GM12891 (cell line): ENCODE measurements around the gene STAT5B.

ENCODE experiments used
- DNase-seq: peaks from one replicate; pipeline ENCODE4 v3.0.0; 2011; ENCODE audit warnings: low spot score; ENCODE audit not compliant: insufficient read length
- FAIRE-seq: peaks from 2 replicates; lab custom pipeline; 2011; peaks lifted over from hg19 to GRCh38; lab: Jason Lieb, UNC
- PAX5 ChIP-seq: IDR thresholded peaks from 2 replicates; pipeline ENCODE4 v1.6.1; 2011; ENCODE audit warnings: low read length, moderate library complexity, mild to moderate bottlenecking; ENCODE audit not compliant: insufficient read depth, severe bottlenecking
- POLR2A ChIP-seq: IDR thresholded peaks from 2 replicates; pipeline ENCODE4 v1.6.1; 2011; ENCODE audit warnings: low read depth, low read length, control low read depth
- POLR2AphosphoS5 ChIP-seq: IDR thresholded peaks from 2 replicates; pipeline ENCODE4 v1.6.1; 2011; ENCODE audit warnings: low read depth, low read length, control low read depth
- POU2F2 ChIP-seq: IDR thresholded peaks from 2 replicates; pipeline ENCODE4 v1.6.1; 2011; ENCODE audit warnings: low read depth, mild to moderate bottlenecking, control low read depth, low read length, moderate library complexity
- SPI1 ChIP-seq: IDR thresholded peaks from 2 replicates; pipeline ENCODE4 v1.6.1; 2011; ENCODE audit warnings: low read depth, low read length, control low read depth
- TAF1 ChIP-seq: IDR thresholded peaks from 2 replicates; pipeline ENCODE4 v1.6.1; 2011; ENCODE audit warnings: low read depth, low read length, control low read depth

STAT5B gene

DNA sequence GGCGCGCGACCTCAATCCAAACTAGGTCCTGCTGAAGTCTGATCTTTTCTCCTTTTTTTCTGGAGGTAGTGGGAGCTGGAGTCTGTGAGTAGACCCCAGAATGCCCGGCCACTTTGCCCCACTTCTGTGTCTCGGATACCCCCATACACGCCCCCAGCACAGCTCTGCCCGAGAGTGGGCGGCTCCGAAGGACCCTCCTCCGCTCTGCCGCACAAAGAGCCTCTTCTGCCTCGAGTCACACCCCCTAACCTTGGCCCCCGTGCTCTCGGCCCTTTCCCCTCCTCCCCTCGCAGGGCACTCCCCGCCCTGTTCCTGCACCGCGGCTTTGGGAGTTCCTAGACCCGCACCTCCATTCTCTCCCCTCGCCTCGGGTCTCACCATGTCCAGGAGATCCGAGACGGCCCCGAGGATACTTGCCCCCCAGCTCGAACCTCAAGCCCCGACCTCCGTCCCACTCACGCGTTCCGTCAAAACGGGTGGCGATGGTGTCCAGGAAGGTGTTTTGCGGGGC is 95.7 kb downstream of the STAT5B start:
- DNase-seq (no peak), FAIRE-seq (no peak)
- TF ChIP-seq POLR2AphosphoS5 (no peak), POU2F2 (no peak), TAF1 (no peak), PAX5 (no peak), POLR2A (no peak), SPI1 (no peak)

GRCh38 chr17:42179911-42180410 is 96.2 kb downstream of the STAT5B start:
- no peak for TF ChIP-seq PAX5
- no peak for TF ChIP-seq POLR2AphosphoS5
- TF ChIP-seq SPI1 = no peak
- no peak for TF ChIP-seq POLR2A
- TF ChIP-seq POU2F2 = no peak
- no peak for TF ChIP-seq TAF1
- no peak for DNase-seq
- FAIRE-seq = peak; percentile 38

GRCh38 chr17:42179335-42179734 is 96.9 kb downstream of the STAT5B start:
- TF ChIP-seq POLR2AphosphoS5 = no peak
- TF ChIP-seq PAX5 = no peak
- TF ChIP-seq TAF1 = no peak
- no peak for TF ChIP-seq SPI1
- TF ChIP-seq POLR2A = no peak
- TF ChIP-seq POU2F2 = no peak
- no peak for DNase-seq
- FAIRE-seq = peak; percentile 77

DNA sequence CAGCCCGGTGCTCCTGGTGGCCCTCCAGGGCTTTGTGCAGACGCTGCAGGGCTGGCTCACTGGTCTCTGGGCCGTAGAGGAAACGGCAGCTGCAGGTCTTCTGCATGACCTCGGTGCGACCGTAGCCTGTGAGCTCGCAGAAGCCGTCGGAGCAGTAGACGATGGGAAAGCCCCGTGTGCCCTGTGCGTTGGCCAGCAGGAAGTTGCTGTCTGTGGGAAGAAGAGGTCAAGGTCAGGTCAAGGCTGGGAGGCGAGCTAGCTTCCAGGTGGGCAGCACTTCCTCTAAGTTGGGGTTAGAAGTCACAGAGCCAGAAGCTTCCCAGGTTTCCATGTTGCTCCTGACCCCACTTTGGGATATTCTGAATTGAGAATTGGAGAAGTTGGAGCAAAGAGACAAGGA is 97.4 kb downstream of the STAT5B start:
- FAIRE-seq = peak; percentile 76
- peak; percentile 55 for DNase-seq
- TF ChIP-seq SPI1 = peak; percentile 43; the same call in 1 of the 2 replicates
- TF ChIP-seq TAF1 = no peak

DNA sequence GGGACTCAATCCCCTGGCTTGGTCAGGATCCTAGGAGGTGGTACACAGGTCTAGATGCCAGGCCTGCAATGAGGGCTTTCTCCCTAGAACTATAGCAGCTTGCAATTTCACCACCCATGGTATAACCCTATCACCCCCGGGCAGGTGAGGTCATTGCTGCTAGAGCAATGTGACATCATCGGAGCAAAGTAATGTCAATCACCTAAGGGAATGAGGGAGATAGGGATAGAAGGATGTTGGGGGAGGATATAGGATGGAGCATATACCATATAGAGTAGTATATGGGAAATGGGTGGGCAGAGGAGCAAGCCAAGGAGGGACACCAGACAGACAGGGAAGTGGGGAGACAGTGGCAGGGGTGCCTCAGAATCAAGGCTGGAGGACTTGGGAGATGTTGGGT is 98.5 kb downstream of the STAT5B start:
- no peak for FAIRE-seq
- DNase-seq = no peak
- TF ChIP-seq POLR2A (no peak), SPI1 (no peak), PAX5 (no peak), TAF1 (no peak), POLR2AphosphoS5 (no peak), POU2F2 (no peak)

DNA sequence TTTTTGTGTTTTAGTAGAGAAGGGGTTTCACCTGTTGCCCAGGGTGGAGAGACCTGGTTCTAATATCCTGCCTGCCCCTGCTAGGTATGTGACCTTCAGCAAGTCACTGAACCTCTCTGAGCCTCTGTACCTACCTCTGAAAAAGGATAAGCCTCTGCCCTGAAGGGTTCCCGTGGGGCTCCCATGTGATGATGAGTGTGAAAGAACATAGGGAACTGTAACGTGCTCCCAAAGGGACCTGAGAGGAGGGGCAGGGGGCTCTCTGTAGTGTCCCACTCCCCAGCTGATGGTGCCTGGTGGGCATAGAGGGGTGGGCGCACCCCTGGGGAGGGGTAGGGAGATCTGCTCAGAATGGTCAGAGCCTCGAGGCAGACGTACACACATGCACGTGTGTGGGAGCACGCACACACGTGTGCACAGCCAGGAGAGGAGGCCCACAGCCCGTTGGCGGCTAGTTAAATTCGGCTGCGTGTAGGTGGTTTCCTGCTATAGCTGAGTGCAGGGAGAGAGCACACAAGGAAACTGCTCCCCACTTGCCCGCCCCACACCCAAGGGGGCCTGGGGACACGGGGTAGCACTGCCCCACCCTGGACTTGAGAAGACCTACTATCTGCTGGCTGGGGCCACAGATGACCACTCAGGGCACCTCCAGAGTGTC is 101.9 kb downstream of the STAT5B start:
- no peak for FAIRE-seq
- DNase-seq = no peak

DNA sequence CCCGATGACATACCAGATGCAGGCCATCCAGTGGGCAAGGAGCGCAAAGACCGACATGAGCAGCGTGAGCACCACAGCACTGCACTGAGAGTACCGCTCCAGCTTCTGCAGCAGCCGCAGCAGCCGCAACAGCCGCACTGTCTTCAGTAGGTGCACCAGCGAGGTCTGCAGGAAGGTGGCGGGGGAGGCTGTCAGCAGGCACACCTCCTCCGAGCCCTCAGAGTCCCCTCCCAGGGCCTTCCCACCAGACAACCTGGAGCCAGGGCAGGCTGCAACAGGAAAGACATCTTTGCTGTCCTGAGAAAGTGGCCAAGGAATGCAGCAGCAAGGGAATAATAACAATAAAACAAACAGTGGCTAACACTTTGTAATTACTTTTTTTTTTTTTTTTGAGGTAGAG is 104.4 kb downstream of the STAT5B start:
- FAIRE-seq = no peak
- TF ChIP-seq POLR2A (no peak), TAF1 (no peak)
- DNase-seq = no peak

More for the DNA sequence above, 101.9 kb downstream of the STAT5B start:
- no peak for TF ChIP-seq POLR2A
- no peak for TF ChIP-seq PAX5
- no peak for TF ChIP-seq POLR2AphosphoS5
- no peak for TF ChIP-seq TAF1
- TF ChIP-seq POU2F2 = no peak

GRCh38 chr17:42169351-42169750 is 106.8 kb downstream of the STAT5B start:
- TF ChIP-seq SPI1 (no peak), PAX5 (no peak), POLR2A (no peak), POLR2AphosphoS5 (no peak), POU2F2 (no peak), TAF1 (no peak)
- FAIRE-seq (no peak), DNase-seq (no peak)

GRCh38 chr17:42167807-42168206 is 108.4 kb downstream of the STAT5B start:
- DNase-seq = no peak
- TF ChIP-seq POLR2A = no peak
- TF ChIP-seq PAX5 = no peak
- FAIRE-seq = no peak

- TF ChIP-seq POLR2A (no peak), POLR2AphosphoS5 (no peak), TAF1 (no peak), PAX5 (no peak), SPI1 (no peak), POU2F2 (no peak)
- FAIRE-seq (no peak), DNase-seq (no peak)
These were observed 109.9 kb downstream of the STAT5B start for GRCh38 chr17:42166196-42166763.

GRCh38 chr17:42165751-42166150 is 110.4 kb downstream of the STAT5B start:
- TF ChIP-seq TAF1 (no peak), POLR2AphosphoS5 (no peak), PAX5 (no peak), SPI1 (no peak), POLR2A (no peak), POU2F2 (no peak)
- FAIRE-seq (no peak), DNase-seq (no peak)
